ENCODE measurements around the gene ZBTB20.

Gene ZBTB20

DNA sequence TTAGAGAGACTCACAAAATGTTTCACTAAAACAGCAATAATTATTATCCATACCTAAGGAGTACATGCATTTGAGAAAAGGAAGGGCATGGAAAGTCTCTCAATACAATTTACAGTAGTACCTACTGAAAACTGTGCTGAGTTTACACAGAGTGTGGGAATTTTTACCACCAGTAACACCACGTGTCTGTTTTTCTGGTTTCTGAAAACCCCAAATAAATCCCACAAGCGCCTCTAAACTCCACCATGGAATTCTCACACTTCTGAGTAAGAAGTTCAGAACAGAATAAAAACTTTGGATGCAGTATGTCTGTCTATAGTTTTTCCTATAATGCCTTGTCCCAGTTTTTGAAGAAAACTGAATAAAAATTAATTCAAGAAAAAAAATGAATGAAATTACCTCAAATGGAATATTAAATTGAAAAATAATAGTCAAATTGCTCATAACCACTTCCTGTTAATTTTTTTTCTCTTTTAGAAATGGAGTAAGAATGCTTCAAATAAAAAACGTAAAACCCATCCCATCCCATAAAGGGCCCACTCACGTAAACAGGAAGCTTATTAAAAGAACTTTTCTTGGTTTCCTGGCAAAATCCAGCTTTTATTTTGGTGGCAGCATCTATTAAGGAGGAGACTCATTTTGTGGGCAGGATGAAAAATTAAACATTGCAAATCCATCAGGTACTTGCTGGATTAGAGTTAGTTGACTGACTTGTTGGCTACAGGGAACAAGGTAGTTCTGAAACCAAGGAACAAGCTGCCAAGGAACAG is 475.2 kb downstream of the ZBTB20 start:
- DNase-seq (ENCODE audit: low read depth): no peak
- H3K4me3 ChIP-seq (ENCODE audit: low read depth, low read length): no peak overlapping the region

GRCh38 chr3:114669614-114670013 is 477.5 kb downstream of the ZBTB20 start:
- H3K4me3 ChIP-seq (ENCODE audit: low read depth, low read length): no peak overlapping the region
- DNase-seq (ENCODE audit: low read depth): no peak

DNA sequence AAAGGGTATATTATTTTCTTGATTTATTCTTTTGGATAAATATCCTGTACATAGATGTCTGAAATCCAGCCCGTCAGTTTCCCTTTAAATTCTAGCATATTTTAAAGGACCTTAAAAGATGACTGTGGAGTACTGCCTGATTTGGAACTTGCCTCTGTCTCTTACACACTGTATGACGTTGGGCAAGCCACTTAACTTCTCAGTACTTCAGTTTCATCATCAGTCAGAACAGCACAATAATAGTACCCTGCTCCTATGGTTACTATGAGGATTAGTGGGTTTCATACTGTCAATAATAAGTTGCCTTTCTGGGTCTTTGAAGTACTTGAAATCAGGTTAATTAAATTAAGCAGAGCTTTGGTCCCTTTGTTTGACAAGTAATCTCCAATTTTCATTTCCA is 479.0 kb downstream of the ZBTB20 start:
- DNase-seq (ENCODE audit: low read depth): no peak
- H3K4me3 ChIP-seq (ENCODE audit: low read depth, low read length): no peak overlapping the region

DNA sequence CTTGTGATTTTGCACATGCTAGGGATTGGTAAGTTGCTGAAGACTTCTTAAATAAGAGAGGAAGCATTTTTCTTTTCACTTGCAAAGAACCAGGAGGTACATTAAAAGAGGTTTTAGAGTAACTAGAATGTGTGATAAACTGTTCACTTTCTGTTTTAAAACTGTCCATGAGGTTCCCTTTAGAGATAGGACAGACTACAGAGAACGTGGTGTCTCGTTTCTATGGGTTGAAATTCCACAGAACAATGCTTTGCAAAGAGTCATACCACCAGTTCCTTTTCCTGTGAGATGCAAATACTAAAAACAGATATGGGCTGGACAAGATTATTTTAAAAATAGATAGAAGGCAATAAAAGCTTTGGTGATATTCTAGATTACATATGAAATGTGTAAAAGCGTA is 480.5 kb downstream of the ZBTB20 start:
- DNase-seq (ENCODE audit: low read depth): no peak
- no peak overlapping the region for H3K4me3 ChIP-seq (ENCODE audit: low read depth, low read length)

DNA sequence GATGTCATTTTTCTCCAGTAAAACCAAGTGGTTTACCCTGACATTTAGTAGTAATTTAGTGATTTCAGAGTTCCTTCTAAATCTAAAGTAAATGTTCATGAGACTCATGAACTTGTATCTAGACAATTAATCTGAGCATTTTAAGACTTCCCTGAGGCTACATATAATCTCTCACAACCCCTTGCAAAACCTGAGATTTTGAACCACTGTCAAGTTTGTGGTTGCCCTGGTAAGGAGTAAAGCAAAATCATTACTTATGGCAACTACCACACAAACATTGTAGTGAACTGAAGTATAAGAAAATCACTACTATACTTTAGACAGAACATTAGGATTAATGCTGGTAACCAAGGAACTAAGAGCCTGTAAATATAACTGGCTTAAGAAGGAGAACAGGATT is 483.1 kb downstream of the ZBTB20 start:
- H3K4me3 ChIP-seq (ENCODE audit: low read depth, low read length): no peak overlapping the region
- no peak for DNase-seq (ENCODE audit: low read depth)

DNA sequence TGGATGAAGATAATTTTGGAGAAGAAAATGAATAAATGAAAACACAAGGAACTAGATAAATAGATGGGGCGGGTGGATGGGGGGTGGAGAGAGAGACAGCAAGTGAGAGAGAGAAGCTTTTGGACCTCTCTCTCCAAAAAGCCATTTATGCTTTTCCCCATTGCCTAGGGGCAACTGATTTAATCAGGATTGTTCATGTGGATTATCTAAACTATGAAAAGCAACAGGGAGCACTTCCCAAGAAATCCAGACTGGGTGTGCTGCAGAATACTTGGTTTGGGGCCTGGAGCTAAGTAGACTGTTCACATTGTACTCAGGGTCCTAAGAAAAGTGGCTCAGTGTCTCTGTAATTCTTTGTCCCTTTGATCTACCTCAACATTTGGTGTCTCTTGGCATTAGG is 486.3 kb downstream of the ZBTB20 start:
- no peak overlapping the region for H3K4me3 ChIP-seq (ENCODE audit: low read depth, low read length)
- DNase-seq (ENCODE audit: low read depth): no peak

DNA sequence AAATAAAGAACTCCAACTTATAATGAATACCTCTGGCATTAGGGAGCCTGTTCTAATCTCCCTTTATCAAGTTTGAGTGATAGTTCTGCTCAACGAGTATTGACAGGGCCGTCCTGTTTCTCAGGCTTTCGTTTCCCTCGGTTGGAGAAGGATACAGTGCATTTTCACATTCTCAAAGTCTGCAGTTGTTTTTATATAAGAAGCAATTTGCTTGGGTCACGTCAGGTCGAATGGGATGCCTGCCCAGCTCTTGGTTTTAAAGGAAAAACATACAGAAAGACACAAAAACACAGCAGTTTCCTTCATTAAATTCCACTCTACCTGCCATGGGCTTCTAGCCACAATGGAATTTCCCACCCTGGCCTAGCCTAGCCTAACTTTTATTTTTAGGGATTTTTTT is 487.0 kb downstream of the ZBTB20 start:
- DNase-seq (ENCODE audit: low read depth): no peak
- H3K4me3 ChIP-seq (ENCODE audit: low read depth, low read length): no peak overlapping the region

GRCh38 chr3:114659109-114660061 is 487.7 kb downstream of the ZBTB20 start:
- no peak overlapping the region for H3K4me3 ChIP-seq (ENCODE audit: low read depth, low read length)
- no peak for DNase-seq (ENCODE audit: low read depth)

GRCh38 chr3:114651555-114651954 is 495.5 kb downstream of the ZBTB20 start:
- no peak for DNase-seq (ENCODE audit: low read depth)
- no peak overlapping the region for H3K4me3 ChIP-seq (ENCODE audit: low read depth, low read length)

GRCh38 chr3:114650808-114651207 is 496.3 kb downstream of the ZBTB20 start:
- H3K4me3 ChIP-seq (ENCODE audit: low read depth, low read length): no peak overlapping the region
- DNase-seq (ENCODE audit: low read depth): no peak

GRCh38 chr3:114649331-114649730 is 497.8 kb downstream of the ZBTB20 start:
- no peak overlapping the region for H3K4me3 ChIP-seq (ENCODE audit: low read depth, low read length)
- no peak for DNase-seq (ENCODE audit: low read depth)

DNA sequence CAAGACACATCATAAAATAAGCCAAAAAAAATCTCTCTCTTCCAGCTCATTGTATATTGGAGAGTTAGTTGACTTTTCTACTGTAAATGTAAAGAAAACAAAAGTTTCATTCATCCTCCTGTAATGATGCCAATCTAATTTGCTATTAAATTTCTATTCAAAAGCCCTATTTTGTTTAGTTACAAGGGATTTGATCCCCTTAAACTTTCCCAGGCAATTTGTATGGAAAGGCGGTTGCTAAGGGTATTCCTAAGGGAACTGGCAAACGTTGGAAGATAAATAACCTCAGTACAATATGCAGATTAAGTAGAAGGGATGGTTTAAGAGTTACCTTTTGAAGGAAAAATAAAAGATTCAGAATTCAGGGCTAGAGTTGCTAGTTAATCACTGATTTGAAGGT is 500.6 kb downstream of the ZBTB20 start:
- no peak overlapping the region for H3K4me3 ChIP-seq (ENCODE audit: low read depth, low read length)
- DNase-seq (ENCODE audit: low read depth): no peak

- H3K4me3 ChIP-seq (ENCODE audit: low read depth, low read length): no peak overlapping the region
- no peak for DNase-seq (ENCODE audit: low read depth)
Measured at GRCh38 chr3:114645392-114645791, 501.7 kb downstream of the ZBTB20 start.

- H3K4me3 ChIP-seq (ENCODE audit: low read depth, low read length): no peak overlapping the region
- DNase-seq (ENCODE audit: low read depth): no peak
Measured at GRCh38 chr3:114644367-114644766, 502.7 kb downstream of the ZBTB20 start.

GRCh38 chr3:114642951-114643741 is 503.9 kb downstream of the ZBTB20 start:
- DNase-seq (ENCODE audit: low read depth): no peak
- H3K4me3 ChIP-seq (ENCODE audit: low read depth, low read length): no peak overlapping the region

DNA sequence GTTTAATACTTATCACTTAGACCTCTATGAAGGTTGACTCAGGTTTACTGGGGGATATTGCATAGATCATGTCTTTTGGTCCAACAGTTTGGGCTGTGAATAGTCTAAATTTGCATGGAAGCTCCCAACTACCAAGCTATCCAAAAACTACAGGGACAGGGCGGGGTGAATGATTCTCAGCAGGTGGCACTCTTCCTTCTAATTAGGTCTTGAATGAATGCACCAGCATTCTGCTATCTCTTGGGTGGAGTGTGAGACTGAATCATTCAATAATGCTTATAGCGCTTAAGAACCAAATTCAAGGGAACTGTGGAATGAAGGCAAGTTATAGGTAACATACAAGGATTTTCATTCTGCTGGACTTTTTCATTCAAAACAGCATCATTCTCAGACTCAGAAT is 507.0 kb downstream of the ZBTB20 start:
- H3K4me3 ChIP-seq (ENCODE audit: low read depth, low read length): no peak overlapping the region
- no peak for DNase-seq (ENCODE audit: low read depth)

- no peak overlapping the region for H3K4me3 ChIP-seq (ENCODE audit: low read depth, low read length)
- no peak for DNase-seq (ENCODE audit: low read depth)
Measured at GRCh38 chr3:114639171-114639570, 507.9 kb downstream of the ZBTB20 start.

DNA sequence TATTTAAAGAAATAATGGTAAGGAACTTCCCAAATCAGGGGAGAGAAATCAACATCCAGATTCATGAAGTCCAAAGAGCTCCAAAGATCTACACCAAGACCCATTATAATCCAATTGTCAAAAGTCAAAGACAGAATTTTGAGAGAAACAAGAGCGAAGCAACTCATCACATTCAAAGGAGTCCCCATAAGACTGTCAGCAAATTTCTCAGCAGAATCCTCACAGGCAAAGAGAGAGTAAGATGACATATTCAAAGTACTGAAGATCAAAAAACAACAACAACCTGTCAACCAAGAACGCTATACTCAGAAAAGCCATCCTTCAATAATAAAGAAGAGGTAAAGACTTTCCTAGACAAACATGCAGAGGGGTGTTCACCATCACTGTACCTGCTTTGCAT is 511.2 kb downstream of the ZBTB20 start:
- no peak overlapping the region for H3K4me3 ChIP-seq (ENCODE audit: low read depth, low read length)
- DNase-seq (ENCODE audit: low read depth): no peak

GRCh38 chr3:114634635-114635034 is 512.5 kb downstream of the ZBTB20 start:
- no peak for DNase-seq (ENCODE audit: low read depth)
- H3K4me3 ChIP-seq (ENCODE audit: low read depth, low read length): no peak overlapping the region
